ENCODE data around the gene ABI3BP.

The ABI3BP gene

DNA sequence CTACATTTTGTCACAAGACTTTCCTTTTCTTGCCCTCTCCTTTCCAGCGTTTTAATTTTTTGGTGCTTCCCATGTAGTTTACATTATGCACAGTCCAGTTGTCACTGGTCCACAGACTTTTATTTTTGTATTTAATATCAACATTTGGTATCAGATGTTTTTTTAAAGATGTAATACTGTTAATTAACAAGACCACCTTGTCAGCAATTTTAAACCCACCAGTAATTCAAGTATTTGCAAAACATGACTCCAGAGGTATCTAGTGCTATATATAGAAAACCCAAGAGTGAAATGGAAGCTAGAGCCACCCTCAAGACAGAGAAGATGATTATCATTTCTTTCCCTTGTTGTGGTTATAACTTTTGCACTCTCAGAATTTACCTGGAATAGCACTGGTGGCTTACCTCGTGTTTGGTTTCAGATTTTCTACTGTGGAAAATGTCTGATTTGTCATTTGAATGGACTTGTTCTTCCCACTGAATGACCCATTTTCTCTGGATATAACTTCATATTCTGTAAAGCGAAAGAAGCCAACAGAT lies 227.7 kb downstream of the ABI3BP start:
- FAIRE-seq: no peak

- no peak for FAIRE-seq
These were observed 231.3 kb downstream of the ABI3BP start for GRCh38 chr3:100761951-100762350.

DNA sequence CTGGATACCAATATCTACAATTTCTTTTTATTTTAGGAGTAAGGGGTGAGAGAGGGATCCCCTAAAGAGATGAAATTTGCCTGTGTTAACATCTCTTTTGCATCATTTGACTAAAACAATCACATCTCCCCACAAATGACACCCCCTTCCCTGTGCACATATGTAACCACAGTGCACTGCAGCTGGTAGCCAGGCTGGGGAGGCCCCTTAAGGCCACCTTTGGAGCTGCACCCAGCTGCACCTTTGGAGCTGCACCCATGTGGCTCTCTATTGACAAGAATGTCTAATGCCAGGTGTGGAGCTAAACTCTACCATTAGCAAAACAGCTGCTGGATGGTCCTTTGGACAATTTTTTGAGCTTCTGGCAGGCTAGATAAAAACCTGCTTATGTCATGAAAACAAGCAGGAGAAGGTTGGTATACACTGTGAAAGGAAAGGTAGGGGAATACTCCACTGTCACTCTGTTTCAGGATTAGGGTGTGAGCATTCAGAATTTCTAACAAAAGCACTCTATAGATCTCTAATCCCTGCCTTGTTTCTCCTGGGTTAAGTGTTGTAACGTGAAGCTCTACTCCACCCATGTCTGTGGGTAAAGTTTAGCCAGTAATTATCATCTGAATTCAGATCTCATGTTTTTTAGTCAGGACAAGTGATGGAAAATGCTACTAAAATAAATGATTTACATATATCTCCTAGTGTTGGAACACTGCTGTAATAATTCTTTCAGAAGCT lies 231.8 kb downstream of the ABI3BP start:
- no peak for FAIRE-seq

- FAIRE-seq: no peak
These were observed 232.8 kb downstream of the ABI3BP start for GRCh38 chr3:100760377-100760776.

- FAIRE-seq: no peak
These were observed 233.3 kb downstream of the ABI3BP start for GRCh38 chr3:100759950-100760349.

DNA sequence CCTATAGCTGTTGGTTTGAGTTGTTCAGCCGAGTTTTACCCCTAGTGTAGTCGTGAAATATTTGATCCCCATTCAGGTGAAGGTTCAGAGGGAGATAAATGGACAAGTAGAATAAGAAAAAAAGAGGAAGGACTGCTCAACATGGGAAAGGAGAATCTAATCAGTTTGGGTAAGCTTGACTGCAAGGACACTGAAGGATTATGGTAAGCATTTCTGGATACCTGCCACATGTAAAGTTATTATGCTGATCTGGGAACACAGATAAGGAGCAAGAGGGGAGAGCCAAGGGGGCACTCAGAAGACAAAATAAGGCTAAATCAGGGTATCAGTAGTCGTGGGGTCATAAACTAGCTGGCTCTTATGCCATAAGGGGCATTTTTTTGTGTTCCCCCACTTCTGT lies 234.1 kb downstream of the ABI3BP start:
- FAIRE-seq: no peak

- no peak for FAIRE-seq
These were observed 236.8 kb downstream of the ABI3BP start for GRCh38 chr3:100756441-100756840.

GRCh38 chr3:100754563-100755334 lies 238.5 kb downstream of the ABI3BP start:
- no peak for FAIRE-seq

GRCh38 chr3:100753846-100754245 lies 239.4 kb downstream of the ABI3BP start:
- FAIRE-seq: no peak

GRCh38 chr3:100748967-100749366 lies 244.3 kb downstream of the ABI3BP start:
- FAIRE-seq: no peak

- FAIRE-seq: no peak
These were observed 245.0 kb downstream of the ABI3BP start for GRCh38 chr3:100748220-100748619.

DNA sequence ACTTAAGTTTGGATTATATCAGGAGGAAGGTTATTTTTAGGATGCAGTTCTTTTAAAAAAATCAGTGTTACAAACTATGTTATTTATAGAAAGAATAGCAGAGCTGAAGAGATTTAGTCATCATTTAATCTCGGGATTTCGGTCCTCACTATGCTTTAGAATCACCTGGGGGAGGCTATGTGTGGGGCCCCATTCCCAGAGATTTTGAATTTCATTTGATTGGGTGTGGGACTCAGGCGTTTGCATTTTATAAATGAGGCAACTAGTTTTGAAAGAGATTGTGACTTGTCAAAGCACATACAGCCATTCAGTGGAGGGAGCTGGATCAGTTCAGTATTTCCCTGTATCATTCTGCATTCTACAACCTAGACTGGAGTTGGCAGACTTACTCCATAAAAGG lies 247.1 kb downstream of the ABI3BP start:
- FAIRE-seq: no peak

- FAIRE-seq: no peak
These were observed 247.6 kb downstream of the ABI3BP start for GRCh38 chr3:100745617-100746016.

GRCh38 chr3:100744671-100745070 lies 248.6 kb downstream of the ABI3BP start:
- no peak for FAIRE-seq

DNA sequence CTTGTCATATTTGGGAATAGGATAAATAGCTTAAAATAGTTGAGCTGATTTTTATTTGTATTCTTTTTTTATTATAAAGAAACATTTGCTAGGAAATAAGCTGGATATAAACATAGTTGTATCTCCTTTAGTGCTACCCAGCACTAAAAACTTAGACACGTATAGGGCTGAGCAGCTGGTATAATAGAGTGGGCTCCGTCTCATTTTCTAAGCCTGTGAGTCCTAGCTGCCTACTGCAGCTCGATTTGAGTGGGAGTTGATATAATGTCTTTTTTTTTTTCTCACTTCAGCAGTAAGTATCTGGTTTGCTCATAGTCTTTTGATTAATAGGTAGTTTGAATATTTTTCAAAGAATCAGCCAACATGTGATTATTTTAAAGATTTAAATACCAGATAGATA lies 249.7 kb downstream of the ABI3BP start:
- FAIRE-seq: no peak

- no peak for FAIRE-seq
These were observed 253.0 kb downstream of the ABI3BP start for GRCh38 chr3:100740207-100740606.

DNA sequence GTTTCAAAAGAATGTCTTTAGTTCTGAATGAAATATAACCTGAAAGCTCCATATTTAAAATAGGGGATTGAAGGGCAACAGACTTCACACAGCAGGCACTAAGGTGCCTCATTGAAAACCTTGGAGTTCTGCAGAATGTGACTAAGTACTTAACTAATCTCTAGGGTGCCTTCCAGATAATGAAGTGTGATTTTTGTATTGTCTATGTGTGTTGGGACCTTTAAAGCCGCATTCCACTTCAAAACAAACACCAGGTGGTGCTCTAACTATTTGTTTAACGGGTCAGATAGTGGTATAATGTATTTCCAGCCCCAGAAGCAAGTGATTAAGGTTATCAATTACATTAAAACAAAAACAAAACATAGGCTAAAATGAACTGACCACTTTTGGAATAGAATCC lies 255.9 kb downstream of the ABI3BP start:
- FAIRE-seq: peak; percentile 15

DNA sequence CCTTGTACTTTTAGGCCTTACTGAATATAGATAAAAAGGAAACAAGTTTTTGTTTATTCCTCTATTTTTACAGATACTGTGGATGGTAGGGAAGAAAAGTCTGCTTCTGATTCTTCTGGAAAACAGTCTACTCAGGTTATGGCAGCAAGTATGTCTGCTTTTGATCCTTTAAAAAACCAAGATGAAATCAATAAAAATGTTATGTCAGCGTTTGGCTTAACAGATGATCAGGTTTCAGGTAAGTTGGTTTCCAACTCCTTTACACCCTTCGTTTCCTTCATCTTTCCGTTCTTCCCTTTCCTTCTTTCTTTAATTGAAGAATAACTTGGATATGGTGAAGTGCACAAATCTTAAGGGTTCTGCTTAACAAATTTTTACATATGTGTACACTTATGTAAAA lies 260.8 kb downstream of the ABI3BP start:
- no peak for FAIRE-seq

- no peak for FAIRE-seq
These were observed 262.7 kb downstream of the ABI3BP start for GRCh38 chr3:100730524-100730923.

DNA sequence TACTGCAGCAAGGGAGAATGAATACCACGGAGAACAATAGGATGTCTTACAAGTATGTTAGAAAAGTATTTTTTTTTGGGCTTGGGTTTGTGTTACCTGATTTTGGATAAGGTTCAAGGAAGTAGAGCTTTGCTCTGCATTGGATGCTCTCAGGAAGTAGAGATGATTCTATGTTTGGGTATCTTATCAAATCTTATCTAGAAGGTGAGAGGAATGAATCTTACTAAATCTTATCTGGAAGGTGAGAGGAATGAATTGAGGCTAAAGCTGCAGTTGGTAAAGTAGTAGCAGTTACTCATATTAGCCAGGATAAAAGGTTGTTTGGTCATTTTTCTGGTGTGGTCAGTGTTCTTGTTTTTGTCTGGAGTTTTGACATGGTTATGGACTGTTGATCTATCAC lies 266.5 kb downstream of the ABI3BP start:
- no peak for FAIRE-seq

GRCh38 chr3:100725935-100726513 lies 267.2 kb downstream of the ABI3BP start:
- FAIRE-seq: no peak

- no peak for FAIRE-seq
These were observed 272.8 kb downstream of the ABI3BP start for GRCh38 chr3:100720426-100720825.

GRCh38 chr3:100719136-100719535 lies 274.1 kb downstream of the ABI3BP start:
- FAIRE-seq: no peak

Measured in G401.6 (cell line).